Cerebellar cortex (tissue), 1 donor: ENCODE results near the gene TMEM54.
"Not testable (repeated sequence)": the region's sequence is repeated elsewhere in the genome, so short reads cannot be mapped to it uniquely, and the experiment has no call there.

Experiments
- DNase-seq: peaks from one replicate; pipeline ENCODE4 v3.0.0-alpha.2; 2015; ENCODE audit warnings: low spot score

Gene TMEM54

GRCh38 chr1:32919811-32920733, 18.9 kb upstream of the TMEM54 start:
- no peak for DNase-seq

DNA sequence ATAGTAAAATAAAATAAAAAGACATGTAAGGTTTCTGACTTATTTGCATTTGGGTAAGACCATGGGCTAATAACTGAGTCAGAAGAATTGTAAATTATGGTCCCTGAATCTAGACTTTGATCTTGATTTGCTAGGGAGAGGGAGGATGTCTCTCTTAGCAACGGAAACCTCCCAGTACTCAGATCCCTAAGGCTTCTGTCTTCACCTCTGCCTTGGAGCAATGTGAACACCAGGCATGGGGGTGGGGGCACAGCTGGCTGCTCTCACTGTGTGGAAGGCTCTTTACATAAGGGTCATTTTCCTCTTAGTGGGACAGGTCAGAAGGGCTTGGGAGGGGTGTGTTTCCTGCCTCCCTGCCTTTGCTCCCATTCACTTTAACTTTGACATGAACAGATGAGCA, 17.0 kb upstream of the TMEM54 start:
- DNase-seq = no peak

DNA sequence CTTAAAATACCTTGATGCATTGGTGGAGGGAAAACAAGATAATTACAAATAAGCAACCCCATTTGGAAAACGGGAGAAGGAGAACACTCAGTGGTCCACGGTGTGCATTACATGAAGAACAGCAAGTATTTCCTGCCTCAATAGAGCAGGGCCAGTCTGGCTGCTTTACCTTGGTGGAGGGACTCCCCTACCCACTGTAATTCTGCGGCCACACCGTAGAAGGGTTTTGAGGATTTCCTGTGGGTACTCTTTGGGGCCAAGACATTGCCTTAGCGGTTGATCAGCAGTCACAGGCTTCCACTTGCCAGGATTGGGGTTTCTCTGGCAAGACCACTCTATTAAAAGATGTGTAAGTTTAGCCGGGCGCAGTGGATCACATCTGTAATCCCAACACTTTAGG, 16.3 kb upstream of the TMEM54 start:
- no peak for DNase-seq

DNA sequence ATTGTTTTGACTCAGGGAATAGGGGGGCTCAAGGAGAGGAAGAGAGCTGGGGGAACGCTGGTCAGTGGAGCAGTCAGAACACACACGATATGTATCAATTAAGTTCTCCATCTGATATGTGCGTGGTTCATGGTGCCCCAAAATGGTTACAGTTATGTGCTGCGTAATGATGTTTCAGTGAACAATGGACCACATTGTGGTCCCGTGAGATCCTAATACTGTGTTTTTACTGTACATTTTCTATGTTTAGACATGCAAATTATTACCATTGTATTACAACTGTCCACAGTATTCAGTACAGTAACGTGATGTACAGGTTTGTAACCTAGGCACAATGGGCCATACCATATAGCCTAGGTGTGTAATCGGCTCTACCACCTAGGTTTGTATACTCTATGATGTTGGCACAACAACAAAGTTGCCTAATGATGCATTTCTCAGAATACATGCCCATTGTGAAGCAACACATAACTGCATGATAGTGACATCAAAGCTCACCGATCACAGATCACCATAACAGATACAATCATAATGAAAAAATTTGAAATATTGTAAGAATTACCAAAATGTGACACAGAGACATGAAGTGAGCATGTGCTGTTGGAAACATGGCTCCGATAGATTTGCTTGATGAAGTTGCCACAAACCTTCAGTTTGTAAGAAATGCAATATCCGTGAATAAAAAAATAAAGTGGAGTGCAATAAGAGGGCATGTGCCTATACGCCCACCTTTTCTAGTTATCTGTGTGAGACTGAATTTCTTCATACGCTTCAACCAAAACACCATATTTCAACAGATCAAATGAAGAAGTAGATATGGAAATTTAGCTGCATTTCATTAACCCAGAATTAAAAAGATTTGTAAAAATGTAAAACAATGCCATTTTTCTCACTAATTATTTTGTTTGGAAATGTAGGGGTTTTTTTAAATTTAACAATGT, 14.8 kb upstream of the TMEM54 start:
- no peak for DNase-seq

DNA sequence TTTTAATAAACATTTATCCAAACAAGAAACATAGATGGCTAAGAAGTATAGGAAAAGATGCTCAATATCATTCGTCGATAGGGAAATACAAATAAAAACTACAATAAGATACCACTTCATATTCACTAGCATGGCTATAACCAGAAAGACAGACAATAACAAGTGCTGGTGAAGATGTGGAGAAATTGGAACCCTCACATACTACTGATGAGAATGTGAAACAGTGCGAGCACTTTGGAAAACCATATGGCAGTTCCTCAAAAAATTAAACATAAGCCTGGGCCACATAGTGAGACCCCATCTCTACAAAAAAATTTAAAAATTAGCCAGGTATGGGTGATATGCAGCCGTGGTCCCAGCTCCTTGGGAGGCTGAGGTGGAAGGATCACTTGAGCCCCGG, 9.1 kb upstream of the TMEM54 start:
- no peak for DNase-seq

GRCh38 chr1:32907435-32907834, 6.2 kb upstream of the TMEM54 start:
- no peak for DNase-seq

DNA sequence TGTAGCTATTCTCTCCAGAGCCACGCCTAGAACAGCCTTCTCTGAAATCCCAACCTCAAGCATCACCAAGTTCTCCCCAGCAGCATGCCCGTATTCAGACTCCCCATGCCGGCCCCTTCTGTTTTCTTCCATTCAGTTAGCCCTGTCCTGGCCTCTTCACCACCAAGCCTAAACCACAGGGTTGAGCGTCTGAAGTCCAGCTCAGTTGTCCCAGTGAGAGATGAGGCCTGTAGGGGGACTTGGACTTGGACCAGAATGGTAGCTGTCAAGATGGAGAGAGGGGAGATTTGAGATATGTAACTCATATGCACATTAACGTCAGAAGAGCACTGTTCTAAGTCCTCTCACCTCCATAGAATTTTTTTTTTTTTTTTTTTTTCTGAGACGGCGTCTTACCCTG, 5.5 kb upstream of the TMEM54 start:
- DNase-seq = no peak

DNA sequence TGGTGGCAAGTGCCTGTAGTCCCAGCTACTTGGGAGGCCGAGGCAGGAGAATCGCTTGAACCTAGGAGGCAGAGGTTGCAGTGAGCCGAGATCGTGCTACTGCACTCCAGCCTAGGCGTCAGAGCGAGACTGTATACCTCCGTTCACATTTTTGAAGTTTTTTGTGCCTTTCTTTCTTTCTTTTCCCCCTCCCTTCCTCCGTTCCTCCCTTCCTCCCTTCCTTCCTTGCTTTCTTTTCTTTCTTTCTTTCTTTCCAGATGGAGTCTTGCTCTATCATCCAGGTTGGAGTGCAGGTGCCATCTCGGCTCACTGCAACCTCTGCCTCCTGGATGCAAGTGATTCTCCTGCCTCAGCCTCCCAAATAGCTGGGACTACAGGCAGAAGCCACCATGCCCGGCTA, 4.4 kb upstream of the TMEM54 start:
- DNase-seq = not testable (repeated sequence)

DNA sequence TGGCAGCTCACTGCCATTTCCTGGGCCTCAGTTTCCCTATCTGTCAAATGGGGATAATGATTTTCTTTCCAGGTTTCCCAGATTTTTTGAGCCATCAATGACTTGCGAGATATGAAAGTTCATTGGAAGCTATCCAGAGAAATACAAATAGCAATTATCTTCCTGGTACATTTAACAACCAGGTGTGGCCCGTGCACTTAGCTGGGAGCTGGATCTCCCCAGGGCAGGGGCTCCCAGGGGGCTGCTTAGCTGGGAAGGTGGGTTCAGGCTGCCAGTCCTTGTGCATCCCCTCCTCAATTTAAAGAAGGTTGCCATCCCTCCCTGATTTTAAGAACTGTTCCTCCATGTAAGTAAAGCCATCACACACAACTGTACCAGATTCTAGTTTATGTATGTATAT, 3.6 kb upstream of the TMEM54 start:
- DNase-seq = no peak

DNA sequence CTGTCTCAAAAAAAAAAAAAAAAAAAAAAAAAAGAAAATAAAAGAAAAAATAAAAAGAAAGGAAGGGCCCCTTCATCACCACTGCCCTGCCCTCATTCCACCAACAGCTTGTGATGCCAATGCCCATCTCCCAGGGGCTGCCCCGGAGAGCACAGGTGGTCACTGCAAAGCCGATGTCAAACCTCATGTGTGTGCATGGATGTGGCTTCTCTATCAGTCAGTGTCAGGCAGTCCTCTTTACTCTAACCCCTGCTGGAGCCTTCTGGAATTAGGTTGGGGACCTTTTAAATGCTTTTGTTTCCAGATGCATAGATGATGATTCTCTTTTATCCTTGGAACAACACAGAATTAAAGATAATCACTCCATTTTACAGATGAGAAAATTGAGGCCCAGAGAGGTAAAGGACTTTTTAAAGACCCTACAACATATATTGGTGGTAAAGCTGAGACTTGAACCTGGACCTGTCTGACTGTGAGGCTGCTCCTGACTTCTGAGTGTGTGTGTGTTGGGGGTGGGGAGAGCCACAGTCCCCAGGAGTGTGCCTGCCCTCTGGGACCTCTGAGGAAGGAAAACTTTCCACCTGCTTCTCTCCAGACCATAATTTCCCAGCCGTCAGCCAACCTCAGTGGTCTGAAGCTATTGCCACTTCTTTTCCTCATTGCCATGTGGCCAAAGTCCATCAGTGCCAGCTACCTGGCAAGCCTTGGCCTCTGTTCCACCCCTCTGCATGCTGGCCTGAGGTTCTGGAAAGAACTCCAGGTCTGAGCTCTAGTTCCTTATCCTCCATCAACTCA, 3.0 kb upstream of the TMEM54 start:
- DNase-seq = peak; percentile 84

DNA sequence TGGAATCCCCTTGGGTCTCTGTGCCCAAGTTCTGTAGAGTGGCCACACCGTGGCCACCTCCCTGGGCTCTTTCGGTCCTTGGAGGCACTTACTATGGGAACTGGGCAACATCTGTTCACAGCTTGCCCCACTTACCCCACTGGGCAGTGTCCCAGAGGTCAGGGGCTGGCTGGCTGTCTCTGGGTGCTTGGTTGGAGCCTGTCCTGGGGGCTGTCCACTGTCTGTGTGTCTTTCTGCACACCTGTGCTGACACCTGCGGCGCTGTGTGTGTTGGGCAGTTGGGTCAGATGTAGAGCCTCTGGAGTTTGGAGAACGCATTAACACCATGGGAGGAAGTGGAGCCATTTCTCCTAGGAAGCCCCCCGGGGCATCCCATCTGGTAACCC, 1.3 kb upstream of the TMEM54 start:
- DNase-seq = no peak

DNA sequence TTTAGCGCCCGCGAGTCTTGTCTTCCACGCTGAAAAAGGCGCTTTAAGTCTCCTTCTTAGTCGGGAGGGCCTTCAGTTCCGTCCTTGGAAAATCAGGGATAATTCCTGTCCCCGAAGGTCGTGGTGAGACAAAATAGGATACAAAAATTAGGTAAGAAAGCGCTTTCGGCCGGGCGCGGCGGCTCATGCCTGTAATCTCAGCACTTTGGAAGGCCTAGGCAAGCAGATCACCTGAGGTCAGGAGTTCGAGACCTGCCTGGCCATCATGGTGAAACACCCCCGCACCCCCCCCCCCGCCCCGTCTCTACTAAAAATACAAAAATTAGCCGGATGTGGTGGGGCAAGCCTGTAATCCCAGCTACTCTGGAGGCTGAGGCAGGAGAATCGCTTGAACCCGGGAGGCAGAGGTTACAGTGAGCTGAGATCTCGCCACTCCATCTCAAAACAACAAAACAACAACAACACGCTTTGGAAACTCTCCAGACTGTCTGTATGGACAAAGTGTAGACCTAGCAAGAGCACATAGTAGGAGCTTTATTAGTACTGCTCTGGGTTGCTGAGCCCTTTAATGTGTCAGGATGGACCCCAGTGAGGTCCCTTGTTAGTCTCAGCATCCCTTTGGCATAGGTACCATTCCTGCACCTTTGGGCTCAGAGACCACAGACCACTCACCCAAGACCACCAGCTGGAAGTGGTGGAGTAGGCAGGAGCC, 790 bp upstream of the TMEM54 start:
- no peak for DNase-seq

DNA sequence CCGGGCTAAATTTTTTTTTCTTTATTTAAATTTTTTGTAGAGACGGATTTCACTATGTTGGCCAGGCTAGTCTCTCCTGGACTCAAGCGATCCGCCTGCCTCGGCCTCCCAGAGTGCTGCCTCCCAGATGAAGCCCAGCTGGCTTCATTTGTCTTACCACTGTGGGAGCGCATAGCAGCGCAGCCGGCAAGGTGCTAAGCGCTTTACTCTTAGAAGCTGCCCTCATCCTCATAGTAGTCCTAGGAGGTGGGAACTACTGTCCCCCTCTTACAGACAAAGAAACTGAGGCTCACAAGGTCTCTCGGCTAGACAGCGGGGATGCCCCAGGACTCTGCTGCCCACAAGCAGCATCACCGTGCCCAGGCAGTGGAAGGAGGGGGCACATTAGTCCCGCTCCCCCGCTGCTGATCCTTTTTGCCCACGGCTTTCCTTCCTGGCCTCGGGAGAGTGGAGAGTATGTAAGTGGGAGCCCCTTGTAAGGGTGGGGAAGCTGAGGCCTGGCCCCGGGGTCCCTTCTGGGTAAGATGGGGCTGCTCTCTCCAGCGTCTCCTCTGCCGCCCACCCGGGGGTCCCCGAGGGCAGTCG, 726 bp downstream of the TMEM54 start:
- DNase-seq = no peak

DNA sequence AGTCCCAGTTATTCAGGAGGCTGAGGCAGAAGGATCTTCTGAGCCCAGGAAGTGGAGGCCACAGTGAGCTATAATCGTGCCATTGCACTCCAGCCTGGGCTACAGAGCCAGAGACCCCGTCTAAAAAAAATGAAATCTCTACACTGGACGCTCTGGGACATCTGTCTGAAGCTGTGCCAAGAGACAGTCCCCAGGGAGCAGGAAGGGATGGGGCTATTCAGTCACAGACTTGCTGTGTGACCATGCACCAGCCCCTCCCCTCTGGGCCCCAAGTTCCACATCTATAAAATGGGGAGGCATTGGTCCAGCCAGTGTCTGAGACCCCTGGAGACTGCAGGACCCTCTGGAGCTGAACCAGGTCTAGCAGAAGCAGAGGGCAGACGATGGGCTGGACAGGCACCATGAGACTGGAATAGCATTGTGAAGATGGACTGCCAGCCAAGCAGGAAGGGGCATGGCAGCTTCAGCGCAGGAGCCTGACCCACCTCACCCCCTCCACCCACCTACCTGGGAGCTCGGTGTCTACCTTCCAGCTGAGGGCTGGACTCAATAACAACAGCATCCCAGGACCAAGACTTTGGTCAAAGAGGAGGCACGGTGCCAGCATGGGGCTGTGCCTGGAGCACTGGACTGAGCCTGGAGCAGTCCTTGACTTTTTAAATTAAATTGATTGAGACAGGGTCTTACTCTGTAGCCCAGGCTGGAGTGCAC, 1.4 kb downstream of the TMEM54 start:
- no peak for DNase-seq

DNA sequence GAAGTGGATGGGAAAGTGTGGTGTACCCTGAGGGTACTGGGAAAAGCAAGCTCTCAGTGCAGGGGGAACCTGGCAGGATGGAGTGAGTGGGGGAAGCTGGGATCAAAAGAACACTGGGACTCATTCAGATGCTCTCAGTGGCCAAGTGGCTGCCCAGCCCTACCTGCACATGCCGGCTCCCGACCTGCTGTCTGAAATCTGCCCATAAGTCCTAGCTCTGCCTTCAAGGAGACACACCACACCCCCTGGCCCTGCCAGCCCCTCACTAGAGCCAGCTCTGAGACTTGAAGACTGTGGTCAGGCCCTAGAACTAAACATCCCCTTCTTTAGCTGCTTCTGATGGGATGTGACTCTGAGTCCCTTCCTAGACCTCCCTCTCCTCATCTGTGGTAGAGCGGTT, 2.2 kb downstream of the TMEM54 start:
- DNase-seq = no peak

- DNase-seq = no peak
Observed at GRCh38 chr1:32898056-32898455, 3.1 kb downstream of the TMEM54 start.

DNA sequence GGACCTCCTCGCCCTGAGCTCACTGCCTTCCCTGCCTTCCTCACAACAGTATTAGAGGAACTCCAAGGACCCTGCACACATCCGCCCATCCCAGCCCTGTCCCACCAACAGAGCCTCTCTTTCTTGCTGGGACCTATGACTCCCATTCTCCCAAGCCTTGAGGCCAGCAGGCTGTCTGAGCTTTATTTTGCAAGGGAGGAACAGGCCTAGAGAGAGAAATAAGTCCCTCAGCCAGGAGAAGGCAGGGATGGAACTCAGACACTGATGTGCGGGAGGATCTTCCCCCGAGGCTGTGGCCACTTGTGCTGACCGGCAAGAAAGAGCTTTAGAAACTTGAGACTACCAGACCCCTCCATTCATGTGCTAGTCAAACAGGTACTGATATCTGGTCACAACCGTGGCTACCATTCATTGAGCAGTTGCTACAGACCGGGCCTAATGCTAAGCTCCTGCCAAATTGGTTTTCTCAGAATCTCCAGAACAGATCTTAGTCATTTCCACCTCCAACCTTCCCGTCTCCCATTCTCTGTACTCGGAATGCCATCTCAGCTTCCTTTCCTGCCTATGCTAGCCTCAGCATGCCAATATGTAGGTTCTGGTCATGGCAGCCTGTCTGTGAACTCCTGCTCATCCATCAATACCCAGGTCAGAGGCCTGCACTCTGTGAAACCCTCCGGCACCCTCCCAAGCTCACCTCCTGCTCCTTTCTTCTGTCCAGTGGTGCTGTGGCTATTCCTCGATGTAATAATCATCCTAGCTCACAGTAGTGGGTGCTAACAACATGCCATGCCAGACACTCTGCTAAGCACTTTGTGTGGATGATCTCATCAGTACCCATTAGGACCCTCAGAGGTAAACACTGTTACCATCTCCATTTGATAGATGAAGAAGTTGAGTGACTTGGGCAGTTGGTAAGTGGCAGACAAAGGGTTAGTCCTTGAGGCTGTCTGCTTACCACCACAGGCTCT, 3.8 kb downstream of the TMEM54 start:
- no peak for DNase-seq

DNA sequence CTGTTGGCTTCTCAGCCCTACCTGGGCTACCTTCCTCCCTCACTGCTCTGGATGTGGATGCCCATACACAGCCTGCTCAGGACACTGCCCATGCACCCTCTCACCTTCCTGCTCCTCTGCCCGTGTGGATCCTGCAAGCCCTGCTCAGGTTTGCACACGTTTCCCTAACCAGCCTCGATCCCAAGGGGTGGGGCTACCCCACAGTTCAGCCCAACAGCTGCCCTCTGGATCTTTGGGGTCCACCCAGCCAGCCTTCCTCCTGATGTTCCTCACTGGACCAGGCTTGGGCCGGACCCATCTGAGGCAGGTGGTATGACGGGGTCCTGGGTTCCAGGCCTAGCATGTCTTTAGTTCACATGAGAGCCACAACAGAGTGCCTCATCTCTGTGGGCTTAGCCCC, 4.7 kb downstream of the TMEM54 start:
- no peak for DNase-seq
